Measurements from ENCODE around the gene KIF27.
"Not testable (repeated sequence)": the region's sequence is repeated elsewhere in the genome, so short reads cannot be mapped to it uniquely, and the experiment has no call there.

DNA sequence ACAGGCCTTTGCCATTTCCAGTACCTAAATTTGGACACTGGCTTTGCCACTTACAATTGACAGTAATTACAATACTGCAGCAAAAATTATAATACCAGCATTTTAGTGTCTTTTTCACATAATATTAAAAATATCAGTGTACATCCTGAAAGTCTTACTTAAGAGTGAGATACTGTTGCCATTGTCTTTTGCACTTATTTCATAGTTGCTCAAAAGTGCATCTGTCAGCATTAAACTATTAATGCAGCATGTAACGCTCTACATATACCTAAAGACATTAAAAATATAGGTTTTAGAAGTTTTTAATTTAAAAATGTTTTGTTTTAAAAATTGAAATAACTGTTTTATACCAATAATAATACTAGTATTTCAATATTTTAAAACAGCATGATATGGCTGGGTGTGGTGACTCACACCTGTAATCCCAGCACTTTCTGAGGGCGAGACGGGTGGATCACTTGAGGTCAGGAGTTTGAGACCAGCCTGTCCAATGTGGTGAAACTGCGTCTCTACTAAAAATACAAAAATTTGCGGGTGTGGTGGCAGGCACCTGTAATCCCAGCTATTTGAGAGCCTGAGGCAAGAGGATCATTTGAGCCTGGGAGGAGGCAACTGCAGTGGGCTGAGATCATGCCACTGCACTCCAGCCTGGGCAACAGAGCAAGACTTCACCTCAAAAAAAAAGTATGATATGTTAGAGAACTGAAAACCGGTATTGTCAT lies 39.4 kb downstream of the KIF27 start:
- TF ChIP-seq, protein P1, sequence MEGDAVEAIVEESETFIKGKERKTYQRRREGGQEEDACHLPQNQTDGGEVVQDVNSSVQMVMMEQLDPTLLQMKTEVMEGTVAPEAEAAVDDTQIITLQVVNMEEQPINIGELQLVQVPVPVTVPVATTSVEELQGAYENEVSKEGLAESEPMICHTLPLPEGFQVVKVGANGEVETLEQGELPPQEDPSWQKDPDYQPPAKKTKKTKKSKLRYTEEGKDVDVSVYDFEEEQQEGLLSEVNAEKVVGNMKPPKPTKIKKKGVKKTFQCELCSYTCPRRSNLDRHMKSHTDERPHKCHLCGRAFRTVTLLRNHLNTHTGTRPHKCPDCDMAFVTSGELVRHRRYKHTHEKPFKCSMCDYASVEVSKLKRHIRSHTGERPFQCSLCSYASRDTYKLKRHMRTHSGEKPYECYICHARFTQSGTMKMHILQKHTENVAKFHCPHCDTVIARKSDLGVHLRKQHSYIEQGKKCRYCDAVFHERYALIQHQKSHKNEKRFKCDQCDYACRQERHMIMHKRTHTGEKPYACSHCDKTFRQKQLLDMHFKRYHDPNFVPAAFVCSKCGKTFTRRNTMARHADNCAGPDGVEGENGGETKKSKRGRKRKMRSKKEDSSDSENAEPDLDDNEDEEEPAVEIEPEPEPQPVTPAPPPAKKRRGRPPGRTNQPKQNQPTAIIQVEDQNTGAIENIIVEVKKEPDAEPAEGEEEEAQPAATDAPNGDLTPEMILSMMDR (IDR thresholded peaks at IDR 0.05) = not testable (repeated sequence)
- TF ChIP-seq POLR2A (IDR thresholded peaks at IDR 0.05; ENCODE audit: low read depth); EP300 (IDR thresholded peaks at IDR 0.05); POLR2AphosphoS5 (IDR thresholded peaks at IDR 0.05): not testable (repeated sequence)

Data from esophagus muscularis mucosa (tissue), 4 donors.